ENCODE data around the gene ACSM6. TPM values are rescaled to one million over a fixed set of nuclear protein-coding genes. Genes with fewer than 3 reads are reported as not detected.

ACSM6 gene
- total RNA-seq, 1 experiment from 2014 or later = not detected

GRCh38 chr10:95273393-95274312 is 79.6 kb downstream of the ACSM6 start:
- TF ChIP-seq CTCF (conservative IDR thresholded peaks at IDR 0.05; ENCODE audit: low read depth, low read length) = no peak
- TF ChIP-seq EZH2 (IDR thresholded peaks at IDR 0.05; ENCODE audit: borderline replicate concordance, low read depth, low read length, poor library complexity, severe bottlenecking) = no peak
- Histone ChIP-seq H3K9me3 (ENCODE audit: low read depth, low read length, poor library complexity, severe bottlenecking) (no peaks in the 10 kb centered on the region), H3K27ac (ENCODE audit: low read depth, low read length, poor library complexity, severe bottlenecking) (no peak overlapping the region), H3K4me1 (ENCODE audit: insufficient read depth, low read length, poor library complexity, severe bottlenecking) (no peaks in the 10 kb centered on the region), H3K27me3 (replicated peaks; ENCODE audit: insufficient read depth, low read depth, low read length, poor library complexity) (no peaks in the 10 kb centered on the region), H3K4me3 (ENCODE audit: low read depth, low read length, poor library complexity, severe bottlenecking) (no peak overlapping the region), H3K36me3 (ENCODE audit: insufficient read depth, low read length, poor library complexity, severe bottlenecking) (no peaks in the 10 kb centered on the region)
- CTCF ChIA-PET = no interaction called here
- DNase-seq (ENCODE audit: low spot score) = no peak
- intact Hi-C loops (cut with micrococcal nuclease; ENCODE audit: unreplicated experiment) = no loop called here
- no TSS peak for BruUV-seq (replicated peaks)
- POLR2A ChIA-PET (ENCODE audit: low non-redundant PET) = no interaction called here

- Histone ChIP-seq H3K27ac (ENCODE audit: low read depth, low read length, poor library complexity, severe bottlenecking) (no peak overlapping the region), H3K4me1 (ENCODE audit: insufficient read depth, low read length, poor library complexity, severe bottlenecking) (no peaks in the 10 kb centered on the region), H3K36me3 (ENCODE audit: insufficient read depth, low read length, poor library complexity, severe bottlenecking) (no peaks in the 10 kb centered on the region), H3K9me3 (ENCODE audit: low read depth, low read length, poor library complexity, severe bottlenecking) (no peaks in the 10 kb centered on the region), H3K4me3 (ENCODE audit: low read depth, low read length, poor library complexity, severe bottlenecking) (no peak overlapping the region), H3K27me3 (replicated peaks; ENCODE audit: insufficient read depth, low read depth, low read length, poor library complexity) (no peaks in the 10 kb centered on the region)
- no TSS peak for BruUV-seq (replicated peaks)
- ChIA-PET CTCF (no interaction called here), POLR2A (ENCODE audit: low non-redundant PET) (no interaction called here)
- no peak for DNase-seq (ENCODE audit: low spot score)
- intact Hi-C loops (cut with micrococcal nuclease; ENCODE audit: unreplicated experiment) = no loop called here
- TF ChIP-seq EZH2 (IDR thresholded peaks at IDR 0.05; ENCODE audit: borderline replicate concordance, low read depth, low read length, poor library complexity, severe bottlenecking) (no peak), CTCF (conservative IDR thresholded peaks at IDR 0.05; ENCODE audit: low read depth, low read length) (no peak)
These were observed 81.8 kb downstream of the ACSM6 start for GRCh38 chr10:95275726-95276366.

- BruUV-seq (replicated peaks) = no TSS peak
- Histone ChIP-seq H3K27me3 (replicated peaks; ENCODE audit: insufficient read depth, low read depth, low read length, poor library complexity) (no peaks in the 10 kb centered on the region), H3K4me3 (ENCODE audit: low read depth, low read length, poor library complexity, severe bottlenecking) (no peak overlapping the region), H3K9me3 (ENCODE audit: low read depth, low read length, poor library complexity, severe bottlenecking) (no peaks in the 10 kb centered on the region), H3K4me1 (ENCODE audit: insufficient read depth, low read length, poor library complexity, severe bottlenecking) (no peaks in the 10 kb centered on the region), H3K27ac (ENCODE audit: low read depth, low read length, poor library complexity, severe bottlenecking) (no peak overlapping the region), H3K36me3 (ENCODE audit: insufficient read depth, low read length, poor library complexity, severe bottlenecking) (no peaks in the 10 kb centered on the region)
- TF ChIP-seq CTCF (conservative IDR thresholded peaks at IDR 0.05; ENCODE audit: low read depth, low read length) (no peak), EZH2 (IDR thresholded peaks at IDR 0.05; ENCODE audit: borderline replicate concordance, low read depth, low read length, poor library complexity, severe bottlenecking) (no peak)
- DNase-seq (ENCODE audit: low spot score) = no peak
- intact Hi-C loops (cut with micrococcal nuclease; ENCODE audit: unreplicated experiment) = no loop called here
- ChIA-PET POLR2A (ENCODE audit: low non-redundant PET) (no interaction called here), CTCF (interaction anchor here (0.5 kb wide), 1 partner anchor 162 kb away, joined by 3 read pairs; no protein-coding TSS in a partner anchor)
These were observed 82.5 kb downstream of the ACSM6 start for GRCh38 chr10:95276367-95277200.

Data from A673 (cell line).